ENCODE data around the gene TRIP13.

TRIP13 gene

DNA sequence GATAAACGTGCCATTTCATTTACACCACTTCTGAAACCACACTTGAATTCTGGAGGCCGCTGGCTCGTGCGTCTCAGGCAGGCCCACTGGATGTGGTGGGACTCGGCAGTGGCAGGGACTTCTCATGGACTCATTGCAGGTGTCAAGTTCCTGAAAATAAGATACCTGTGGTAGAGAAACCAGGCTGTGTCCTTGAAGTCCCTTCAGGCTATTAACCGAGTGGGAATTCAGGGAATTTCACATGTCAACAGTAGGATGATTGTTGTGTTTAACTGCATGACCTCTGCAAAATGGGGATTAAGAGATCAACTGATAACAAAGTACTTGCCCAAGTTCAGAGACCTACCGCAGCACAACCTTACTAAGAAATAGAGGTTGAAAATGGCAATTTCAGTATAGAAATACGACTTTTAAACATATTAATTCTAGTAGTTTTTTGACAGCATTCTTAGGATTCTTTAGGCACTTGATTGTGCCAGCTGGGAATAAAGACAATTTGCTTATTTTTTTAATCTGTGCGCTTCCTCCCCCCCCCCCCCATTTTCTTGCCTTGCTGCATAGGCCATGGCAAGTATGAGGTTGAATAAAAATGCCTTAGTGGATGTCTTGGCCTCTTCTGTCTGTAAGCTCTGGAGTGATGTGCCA is 26.8 kb downstream of the TRIP13 start:
- H3K36me3 ChIP-seq = peaks cover 26% of the 10 kb centered on the region
- TF ChIP-seq, protein P1, sequence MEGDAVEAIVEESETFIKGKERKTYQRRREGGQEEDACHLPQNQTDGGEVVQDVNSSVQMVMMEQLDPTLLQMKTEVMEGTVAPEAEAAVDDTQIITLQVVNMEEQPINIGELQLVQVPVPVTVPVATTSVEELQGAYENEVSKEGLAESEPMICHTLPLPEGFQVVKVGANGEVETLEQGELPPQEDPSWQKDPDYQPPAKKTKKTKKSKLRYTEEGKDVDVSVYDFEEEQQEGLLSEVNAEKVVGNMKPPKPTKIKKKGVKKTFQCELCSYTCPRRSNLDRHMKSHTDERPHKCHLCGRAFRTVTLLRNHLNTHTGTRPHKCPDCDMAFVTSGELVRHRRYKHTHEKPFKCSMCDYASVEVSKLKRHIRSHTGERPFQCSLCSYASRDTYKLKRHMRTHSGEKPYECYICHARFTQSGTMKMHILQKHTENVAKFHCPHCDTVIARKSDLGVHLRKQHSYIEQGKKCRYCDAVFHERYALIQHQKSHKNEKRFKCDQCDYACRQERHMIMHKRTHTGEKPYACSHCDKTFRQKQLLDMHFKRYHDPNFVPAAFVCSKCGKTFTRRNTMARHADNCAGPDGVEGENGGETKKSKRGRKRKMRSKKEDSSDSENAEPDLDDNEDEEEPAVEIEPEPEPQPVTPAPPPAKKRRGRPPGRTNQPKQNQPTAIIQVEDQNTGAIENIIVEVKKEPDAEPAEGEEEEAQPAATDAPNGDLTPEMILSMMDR (IDR thresholded peaks at IDR 0.05) = no peak
- H3K27me3 ChIP-seq = peaks cover 13% of the 10 kb centered on the region
- H3K9me3 ChIP-seq = no peaks in the 10 kb centered on the region
- no peaks in the 10 kb centered on the region for H3K4me1 ChIP-seq (ENCODE audit: control insufficient read depth in 1 of 2, insufficient read depth in 1 of 2, low read depth in 1 of 2, low read length in 1 of 2)
- no peak overlapping the region for H3K27ac ChIP-seq
- H3K4me3 ChIP-seq (ENCODE audit: low read depth in 1 of 2, low read length in 1 of 2) = no peak overlapping the region

DNA sequence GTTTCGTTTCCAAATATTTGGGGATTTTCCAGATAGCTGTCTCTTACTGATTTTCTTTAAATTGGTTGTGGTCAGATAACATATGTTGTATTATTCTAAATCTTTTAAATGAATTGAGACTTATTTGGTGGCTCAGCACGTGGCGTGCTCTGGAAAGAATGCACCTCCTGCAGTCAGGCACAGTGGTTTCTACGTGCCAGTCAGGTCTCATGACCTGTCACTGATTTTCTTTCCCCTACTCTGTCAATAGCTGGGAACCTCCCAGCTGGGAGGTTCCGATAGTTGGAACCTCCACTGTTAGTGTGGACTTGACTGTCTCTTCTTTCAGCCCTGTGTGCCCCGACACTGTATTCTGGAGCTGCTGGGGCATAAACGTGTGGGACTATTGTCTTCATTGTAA is 27.6 kb downstream of the TRIP13 start:
- Histone ChIP-seq H3K4me3 (ENCODE audit: low read depth in 1 of 2, low read length in 1 of 2) (no peak overlapping the region), H3K36me3 (peaks cover 19% of the 10 kb centered on the region), H3K27me3 (peaks cover 22% of the 10 kb centered on the region), H3K4me1 (ENCODE audit: control insufficient read depth in 1 of 2, insufficient read depth in 1 of 2, low read depth in 1 of 2, low read length in 1 of 2) (no peaks in the 10 kb centered on the region), H3K9me3 (no peaks in the 10 kb centered on the region), H3K27ac (no peak overlapping the region)
- TF ChIP-seq, protein P1 (IDR thresholded peaks at IDR 0.05) = no peak

- Histone ChIP-seq H3K36me3 (peaks cover 8% of the 10 kb centered on the region), H3K9me3 (no peaks in the 10 kb centered on the region)
- TF ChIP-seq, protein P1 (IDR thresholded peaks at IDR 0.05) = no peak
These were observed 29.1 kb downstream of the TRIP13 start for GRCh38 chr5:921456-922435.

DNA sequence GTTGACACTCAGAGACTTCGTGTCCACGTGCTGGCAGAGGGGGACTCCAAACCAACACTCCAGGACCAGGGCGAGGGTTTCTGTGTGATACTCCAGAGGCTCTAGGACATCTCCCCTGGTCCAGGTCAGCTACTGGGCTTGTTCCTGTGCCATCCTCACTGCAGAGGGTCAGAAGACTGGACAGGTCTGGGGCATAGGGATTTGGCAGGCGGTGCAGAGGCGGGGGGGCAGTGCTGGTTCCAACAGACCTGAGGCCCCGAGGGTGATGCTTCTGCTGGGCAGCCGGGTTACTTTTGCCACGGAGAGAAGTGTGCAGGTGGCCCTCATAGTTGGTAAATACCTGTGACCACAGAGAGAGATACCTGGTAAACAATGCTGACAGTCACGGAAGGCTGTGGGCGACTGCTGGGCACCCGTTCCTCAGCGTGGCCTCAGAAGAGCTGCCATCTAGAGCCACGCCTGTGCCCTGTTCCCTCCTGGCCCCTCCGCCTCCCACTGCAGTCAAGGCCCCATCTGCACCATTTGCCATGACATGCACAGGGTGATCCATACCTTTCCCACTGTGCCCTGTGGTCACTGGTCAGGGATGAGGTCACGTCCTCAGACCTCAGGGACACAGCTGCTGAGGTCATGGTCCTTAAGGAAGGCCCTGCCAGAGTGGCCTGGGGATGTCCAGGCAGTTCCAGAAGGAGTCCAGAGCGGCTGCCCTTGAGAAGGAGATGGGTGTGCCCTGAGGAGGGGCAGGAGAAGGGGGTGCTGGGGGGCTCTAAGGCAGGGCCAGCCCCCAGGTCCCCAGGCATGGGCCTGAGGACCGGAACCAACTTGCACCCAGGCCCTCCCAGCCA is 30.0 kb downstream of the TRIP13 start:
- H3K4me1 ChIP-seq (ENCODE audit: control insufficient read depth in 1 of 2, insufficient read depth in 1 of 2, low read depth in 1 of 2, low read length in 1 of 2) = no peaks in the 10 kb centered on the region
- no peak overlapping the region for H3K4me3 ChIP-seq (ENCODE audit: low read depth in 1 of 2, low read length in 1 of 2)
- TF ChIP-seq, protein P1 (IDR thresholded peaks at IDR 0.05) = no peak
- peaks cover 45% of the 10 kb centered on the region for H3K27me3 ChIP-seq
- H3K9me3 ChIP-seq = no peaks in the 10 kb centered on the region
- H3K27ac ChIP-seq = no peak overlapping the region
- peaks cover under 1% of the 10 kb centered on the region for H3K36me3 ChIP-seq

More at GRCh38 chr5:921456-922435, 29.1 kb downstream of the TRIP13 start:
- H3K27me3 ChIP-seq = peaks cover 36% of the 10 kb centered on the region
- no peak overlapping the region for H3K27ac ChIP-seq
- no peaks in the 10 kb centered on the region for H3K4me1 ChIP-seq (ENCODE audit: control insufficient read depth in 1 of 2, insufficient read depth in 1 of 2, low read depth in 1 of 2, low read length in 1 of 2)
- no peak overlapping the region for H3K4me3 ChIP-seq (ENCODE audit: low read depth in 1 of 2, low read length in 1 of 2)

DNA sequence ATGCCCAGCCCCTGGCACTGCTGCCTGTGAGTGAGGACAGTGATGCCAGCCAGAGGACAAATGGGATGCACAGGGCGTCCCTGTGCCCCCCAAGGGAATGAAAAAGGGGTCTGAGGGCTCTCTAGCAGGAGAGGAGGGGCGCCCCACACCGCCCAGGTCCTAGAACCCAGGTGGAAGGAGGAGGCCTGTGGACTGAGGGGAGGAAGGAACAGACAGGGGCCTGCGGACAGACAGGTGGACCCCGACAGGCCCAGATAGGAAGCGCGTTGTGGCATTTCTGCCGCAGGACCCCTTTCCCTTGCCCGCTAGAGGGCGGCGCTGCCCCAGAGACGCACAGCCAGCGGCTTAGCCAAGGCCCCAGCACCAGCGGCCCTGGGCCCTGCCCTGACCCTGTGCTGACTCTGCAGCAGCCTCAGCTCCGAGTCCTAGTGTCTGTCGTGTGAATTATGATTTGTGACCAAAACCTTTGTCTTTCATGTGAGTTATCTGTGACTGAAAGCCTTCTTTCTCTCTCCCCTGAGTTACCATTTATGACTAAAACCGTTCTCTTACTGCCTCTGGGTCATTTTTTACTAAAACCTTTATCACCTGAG is 30.7 kb downstream of the TRIP13 start:
- H3K4me1 ChIP-seq (ENCODE audit: control insufficient read depth in 1 of 2, insufficient read depth in 1 of 2, low read depth in 1 of 2, low read length in 1 of 2) = no peaks in the 10 kb centered on the region
- no peak overlapping the region for H3K27ac ChIP-seq
- TF ChIP-seq, protein P1 (IDR thresholded peaks at IDR 0.05) = no peak
- no peaks in the 10 kb centered on the region for H3K36me3 ChIP-seq
- H3K9me3 ChIP-seq = no peaks in the 10 kb centered on the region
- peaks cover 52% of the 10 kb centered on the region for H3K27me3 ChIP-seq
- no peak overlapping the region for H3K4me3 ChIP-seq (ENCODE audit: low read depth in 1 of 2, low read length in 1 of 2)
